SK-N-SH (cell line): ENCODE data around the gene CRYBG2. TPM values are rescaled to one million over a fixed set of nuclear protein-coding genes. Genes with fewer than 3 reads are reported as not detected.

Experiments used
- CTCF ChIA-PET: fragments of 300-600, 350-600 bp; formaldehyde crosslinking; extraction: SDS; loops from one replicate; lab custom pipeline; 2021; lab: Yijun Ruan, JAX
- POLR2A ChIA-PET: fragments of 350-600 bp; sonication (Branson Sonifier 250); formaldehyde crosslinking; extraction: SDS; loops from one replicate; lab custom pipeline; 2020; ENCODE audit warnings: antibody characterized with exemption, inconsistent platforms; lab: Yijun Ruan, JAX
- DNase-seq: peaks from one replicate; pipeline ENCODE4 v3.0.0; 2012
- H2AFZ ChIP-seq: fragments of 200-600 bp; sonication (generic); 2 replicates; pipeline ENCODE4 v1.8.1; 2016; ENCODE audit warnings: antibody characterized with exemption, mild to moderate bottlenecking, low read depth
- H3F3A ChIP-seq: fragments of 200-600 bp; sonication (generic); replicated peaks from 2 replicates; pipeline ENCODE3; 2016; ENCODE audit warnings: antibody characterized with exemption, mild to moderate bottlenecking; ENCODE audit not compliant: insufficient read depth
- H3K27ac ChIP-seq, 2 experiments: fragments of 200-500 bp in 1 of 2; fragments of 200-600 bp in 1 of 2; sonication (Bioruptor generic) in 1 of 2; sonication (generic), shearing (Covaris generic) in 1 of 2; 2 replicates each; pipeline versions ENCODE4 v1.5.1 to v1.6.1; 2014 to 2016; ENCODE audit warnings: low read depth in 2 of 2, inconsistent platforms in 1 of 2, low read length in 1 of 2, mild to moderate bottlenecking in 1 of 2, mixed read lengths in 1 of 2
- H3K27me3 ChIP-seq: fragments of 200-600 bp; sonication (generic), shearing (Covaris generic); 2 replicates; pipeline ENCODE4 v1.6.1; 2016; ENCODE audit warnings: mixed run types; ENCODE audit not compliant: insufficient read depth
- H3K36me3 ChIP-seq, 2 experiments: fragments of 200-500 bp in 1 of 2; fragments of 200-600 bp in 1 of 2; sonication (Bioruptor generic) in 1 of 2; sonication (generic) in 1 of 2; replicated peaks in 1 of 2; 2 replicates each; pipeline versions ENCODE3 to v1.5.1; 2014 to 2016; ENCODE audit warnings: low read length in 1 of 2, mild to moderate bottlenecking in 1 of 2; ENCODE audit not compliant: insufficient read depth in 2 of 2, control insufficient read depth in 1 of 2
- H3K4me1 ChIP-seq, 2 experiments: fragments of 200-500 bp in 1 of 2; fragments of 200-600 bp in 1 of 2; sonication (Bioruptor generic) in 1 of 2; sonication (generic), shearing (Covaris generic) in 1 of 2; 2 replicates each; pipeline versions ENCODE4 v1.5.1 to v1.6.1; 2014 to 2016; ENCODE audit warnings: low read depth in 1 of 2, low read length in 1 of 2, mixed run types in 1 of 2; ENCODE audit not compliant: insufficient read depth in 2 of 2, control insufficient read depth in 1 of 2
- H3K4me2 ChIP-seq: fragments of 200-600 bp; sonication (generic), shearing (Covaris generic); 2 replicates; pipeline ENCODE4 v1.6.1; 2017; ENCODE audit warnings: mixed run types
- H3K4me3 ChIP-seq, 2 experiments: fragments of 200-500 bp in 1 of 2; fragments of 200-600 bp in 1 of 2; sonication (Bioruptor generic) in 1 of 2; sonication (generic), shearing (Covaris generic) in 1 of 2; 2 replicates each; pipeline versions ENCODE4 v1.5.1 to v1.8.1; 2014 to 2016; ENCODE audit warnings: low read depth in 2 of 2, inconsistent platforms in 1 of 2, low read length in 1 of 2, mild to moderate bottlenecking in 1 of 2, mixed read lengths in 1 of 2, moderate library complexity in 1 of 2
- H3K79me2 ChIP-seq: fragments of 200-600 bp; sonication (generic); 2 replicates; pipeline ENCODE4 v1.8.1; 2017; ENCODE audit warnings: mild to moderate bottlenecking; ENCODE audit not compliant: insufficient read depth
- H3K9ac ChIP-seq: fragments of 200-600 bp; sonication (generic); 2 replicates; pipeline ENCODE4 v1.6.1; 2017; ENCODE audit warnings: mixed run types
- H3K9me2 ChIP-seq: fragments of 200-600 bp; sonication (generic); 2 replicates; pipeline ENCODE4 v1.6.1; 2017; ENCODE audit warnings: mixed run types
- H3K9me3 ChIP-seq: fragments of 200-600 bp; sonication (generic); 2 replicates; pipeline ENCODE4 v1.6.1; 2017; ENCODE audit warnings: mixed run types, mild to moderate bottlenecking, moderate library complexity
- H4K20me1 ChIP-seq: fragments of 200-600 bp; sonication (generic); 2 replicates; pipeline ENCODE4 v1.6.1; 2017; ENCODE audit warnings: mild to moderate bottlenecking, mixed run types; ENCODE audit not compliant: insufficient read depth
- ELF1 ChIP-seq: IDR thresholded peaks from 2 replicates; pipeline ENCODE4 v1.4.0; 2012
- EP300 ChIP-seq, 2 experiments: IDR thresholded peaks; 2 replicates each; pipeline versions ENCODE4 v1.4.0 to v1.6.1; 2012; ENCODE audit warnings: borderline replicate concordance in 1 of 2, low read depth in 1 of 2, low read length in 1 of 2
- EZH2phosphoT487 ChIP-seq: fragments of 200-600 bp; sonication (generic); IDR thresholded peaks from 2 replicates; pipeline ENCODE4 v1.6.1; 2017; ENCODE audit warnings: low read depth, mixed run types, mild to moderate bottlenecking, antibody characterized with exemption, moderate library complexity, borderline replicate concordance
- FOSL2 ChIP-seq: IDR thresholded peaks from 2 replicates; pipeline ENCODE4 v1.4.0; 2012; ENCODE audit warnings: low read depth, mild to moderate bottlenecking, moderate library complexity, borderline replicate concordance
- FOXJ3 ChIP-seq: sonication (generic); formaldehyde crosslinking; IDR thresholded peaks from 2 replicates; pipeline ENCODE4 v1.5.1; 2020; ENCODE audit warnings: mild to moderate bottlenecking, missing genetic modification reagents
- FOXM1 ChIP-seq: IDR thresholded peaks from 2 replicates; pipeline ENCODE4 v1.4.0; 2012; ENCODE audit warnings: low read depth, mild to moderate bottlenecking
- MXI1 ChIP-seq: IDR thresholded peaks from 2 replicates; pipeline ENCODE4 v1.6.1; 2012; ENCODE audit warnings: mild to moderate bottlenecking, low read depth, low read length, improper control_type of control experiment
- NRF1 ChIP-seq: IDR thresholded peaks from 2 replicates; pipeline ENCODE4 v1.6.1; 2012; ENCODE audit warnings: low read depth, mild to moderate bottlenecking, low read length
- POLR2AphosphoS5 ChIP-seq: IDR thresholded peaks from 2 replicates; pipeline ENCODE4 v1.6.1; 2012; ENCODE audit warnings: low read depth, low read length
- RAD21 ChIP-seq: IDR thresholded peaks from 2 replicates; pipeline ENCODE4 v1.6.1; 2012; ENCODE audit warnings: mild to moderate bottlenecking, low read length
- RCOR1 ChIP-seq: fragments of 150-350 bp; IDR thresholded peaks from 2 replicates; pipeline ENCODE4 v1.6.1; 2017; ENCODE audit warnings: antibody characterized with exemption, low read length
- RFX5 ChIP-seq: IDR thresholded peaks from 2 replicates; pipeline ENCODE4 v1.6.1; 2012; ENCODE audit warnings: mild to moderate bottlenecking, improper control_type of control experiment, low read length
- SIN3A ChIP-seq: IDR thresholded peaks from 2 replicates; pipeline ENCODE4 v1.6.1; 2012; ENCODE audit warnings: low read depth, mild to moderate bottlenecking, low read length, moderate library complexity, borderline replicate concordance
- TCF12 ChIP-seq: IDR thresholded peaks from 2 replicates; pipeline ENCODE4 v1.4.0; 2012
- YY1 ChIP-seq: IDR thresholded peaks from 2 replicates; pipeline ENCODE4 v1.4.0; 2012; ENCODE audit warnings: low read depth, mild to moderate bottlenecking
- WGBS: methylation state at CpG from one replicate; pipeline ENCODE4 v1.1.6; 2017; ENCODE audit warnings: low lambda C conversion rate; 5-methylcytosine and 5-hydroxymethylcytosine counted together
- polyA plus RNA-seq, 3 experiments: library from polyadenylated mRNA; depleted of rRNA; stranded (reverse); fragments of >200 nt; gene quantifications; 2 replicates each; pipeline ENCODE4 v1.2.3, GENCODE V29; 2012
- TF ChIP-seq, protein P1 (sequence below): IDR thresholded peaks from 2 replicates; pipeline ENCODE4 v1.6.1; 2012; ENCODE audit warnings: mild to moderate bottlenecking, low read depth, low read length, moderate library complexity
- TF ChIP-seq, protein P2 (sequence below): IDR thresholded peaks from 2 replicates; pipeline ENCODE4 v1.4.0; 2012; ENCODE audit warnings: low read depth
- TF ChIP-seq, protein P3 (sequence below): fragments of 150-350 bp; IDR thresholded peaks from 2 replicates; pipeline ENCODE4 v1.6.1; 2017; ENCODE audit warnings: antibody characterized with exemption, low read length, low read depth, borderline replicate concordance
- TF ChIP-seq, protein P4 (sequence below): IDR thresholded peaks from 2 replicates; pipeline ENCODE4 v1.4.0; 2012; ENCODE audit warnings: low read depth, borderline replicate concordance

Gene CRYBG2
- polyA plus RNA-seq, 1 of the 3 experiments (the other 2 are of a cell fraction) = 0.08 TPM

DNA sequence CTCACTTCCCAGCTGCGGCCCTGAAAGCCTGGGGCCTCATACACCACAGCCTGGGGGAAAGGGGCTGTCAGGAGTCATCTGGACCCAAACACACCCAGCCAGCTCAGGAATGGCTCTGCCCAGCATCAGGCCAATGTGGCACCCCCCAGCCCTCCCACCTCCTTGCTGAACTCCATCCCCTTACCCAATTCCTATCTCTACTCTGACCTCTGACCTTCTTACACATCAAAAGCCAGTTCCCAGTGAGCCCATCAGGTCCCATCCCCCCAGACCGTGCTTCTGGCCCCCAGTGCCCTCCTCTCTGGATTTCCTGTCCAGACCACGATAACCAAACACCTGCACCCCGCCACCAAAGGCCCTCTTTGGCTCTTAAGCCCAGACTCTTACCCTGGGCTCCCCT, 16.3 kb downstream of the CRYBG2 start:
- Histone ChIP-seq H3K27me3 (peaks cover 9% of the 10 kb centered on the region; the same call in 1 of the 2 replicates), H3K9ac (no peak overlapping the region), H3F3A (no peaks in the 10 kb centered on the region), H3K9me2 (no peaks in the 10 kb centered on the region), H2AFZ (no peak overlapping the region), H3K4me3 (no peak overlapping the region), H3K27ac (no peak overlapping the region), H3K9me3 (no peaks in the 10 kb centered on the region), H3K36me3 (no peaks in the 10 kb centered on the region), H3K4me1 (no peaks in the 10 kb centered on the region; a peak in 1 of 4 replicates), H3K79me2 (no peaks in the 10 kb centered on the region), H3K4me2 (no peak overlapping the region), H4K20me1 (no peaks in the 10 kb centered on the region)
- TF ChIP-seq RCOR1 (no peak), RFX5 (no peak), EP300 (IDR thresholded peaks at IDR 0.05; ENCODE audit: borderline replicate concordance in 1 of 2, low read depth in 1 of 2, low read length in 1 of 2) (no peak), MXI1 (no peak), NRF1 (no peak), EZH2phosphoT487 (no peak), FOSL2 (no peak), FOXM1 (no peak), RAD21 (no peak)
- TF ChIP-seq, protein P1, sequence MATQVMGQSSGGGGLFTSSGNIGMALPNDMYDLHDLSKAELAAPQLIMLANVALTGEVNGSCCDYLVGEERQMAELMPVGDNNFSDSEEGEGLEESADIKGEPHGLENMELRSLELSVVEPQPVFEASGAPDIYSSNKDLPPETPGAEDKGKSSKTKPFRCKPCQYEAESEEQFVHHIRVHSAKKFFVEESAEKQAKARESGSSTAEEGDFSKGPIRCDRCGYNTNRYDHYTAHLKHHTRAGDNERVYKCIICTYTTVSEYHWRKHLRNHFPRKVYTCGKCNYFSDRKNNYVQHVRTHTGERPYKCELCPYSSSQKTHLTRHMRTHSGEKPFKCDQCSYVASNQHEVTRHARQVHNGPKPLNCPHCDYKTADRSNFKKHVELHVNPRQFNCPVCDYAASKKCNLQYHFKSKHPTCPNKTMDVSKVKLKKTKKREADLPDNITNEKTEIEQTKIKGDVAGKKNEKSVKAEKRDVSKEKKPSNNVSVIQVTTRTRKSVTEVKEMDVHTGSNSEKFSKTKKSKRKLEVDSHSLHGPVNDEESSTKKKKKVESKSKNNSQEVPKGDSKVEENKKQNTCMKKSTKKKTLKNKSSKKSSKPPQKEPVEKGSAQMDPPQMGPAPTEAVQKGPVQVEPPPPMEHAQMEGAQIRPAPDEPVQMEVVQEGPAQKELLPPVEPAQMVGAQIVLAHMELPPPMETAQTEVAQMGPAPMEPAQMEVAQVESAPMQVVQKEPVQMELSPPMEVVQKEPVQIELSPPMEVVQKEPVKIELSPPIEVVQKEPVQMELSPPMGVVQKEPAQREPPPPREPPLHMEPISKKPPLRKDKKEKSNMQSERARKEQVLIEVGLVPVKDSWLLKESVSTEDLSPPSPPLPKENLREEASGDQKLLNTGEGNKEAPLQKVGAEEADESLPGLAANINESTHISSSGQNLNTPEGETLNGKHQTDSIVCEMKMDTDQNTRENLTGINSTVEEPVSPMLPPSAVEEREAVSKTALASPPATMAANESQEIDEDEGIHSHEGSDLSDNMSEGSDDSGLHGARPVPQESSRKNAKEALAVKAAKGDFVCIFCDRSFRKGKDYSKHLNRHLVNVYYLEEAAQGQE = no peak
- TF ChIP-seq, protein P2, sequence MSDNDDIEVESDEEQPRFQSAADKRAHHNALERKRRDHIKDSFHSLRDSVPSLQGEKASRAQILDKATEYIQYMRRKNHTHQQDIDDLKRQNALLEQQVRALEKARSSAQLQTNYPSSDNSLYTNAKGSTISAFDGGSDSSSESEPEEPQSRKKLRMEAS = no peak
- CTCF ChIA-PET = interaction anchor here (0.6 to 2.3 kb wide), 4 partner anchors 21 to 135 kb away, joined by 3 to 6 read pairs (median 6); no protein-coding TSS in a partner anchor
- no peak for DNase-seq
- POLR2A ChIA-PET = no interaction called here
- WGBS = 80% methylated on average over 3 of the region's 4 CpGs

DNA sequence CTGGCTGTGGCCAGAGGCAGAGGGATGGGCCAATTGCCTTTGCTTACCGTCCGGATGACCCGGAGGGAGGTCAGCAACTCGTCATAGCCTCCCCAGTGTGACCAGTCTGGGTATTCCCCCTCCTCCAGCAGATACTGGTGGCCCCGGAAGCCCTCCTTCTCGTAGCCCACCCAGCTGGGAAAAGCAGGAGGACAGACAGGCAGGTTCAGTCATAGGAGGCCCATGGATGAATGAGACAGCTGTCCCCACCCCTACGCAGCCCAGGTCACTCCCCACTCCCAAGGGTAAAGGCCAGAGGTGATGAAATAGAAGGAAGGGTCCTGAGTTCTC, 16.8 kb downstream of the CRYBG2 start:
- Histone ChIP-seq H2AFZ (no peak overlapping the region), H3K4me2 (no peak overlapping the region), H3F3A (no peaks in the 10 kb centered on the region), H3K9me2 (no peaks in the 10 kb centered on the region), H3K9me3 (no peaks in the 10 kb centered on the region), H4K20me1 (no peaks in the 10 kb centered on the region), H3K79me2 (no peaks in the 10 kb centered on the region), H3K4me3 (no peak overlapping the region), H3K27me3 (0 out of 2 replicates have a peak, but pooled peaks cover 5% of the 10 kb centered on the region), H3K36me3 (no peaks in the 10 kb centered on the region), H3K9ac (no peak overlapping the region), H3K4me1 (no peaks in the 10 kb centered on the region; a peak in 1 of 4 replicates), H3K27ac (no peak overlapping the region)
- DNase-seq = no peak
- 90% methylated on average over 2 of the region's 7 CpGs for WGBS
- ChIA-PET CTCF (interaction anchor here (0.6 to 2.3 kb wide), 3 partner anchors 22 to 135 kb away, joined by 3 to 6 read pairs (median 5); no protein-coding TSS in a partner anchor), POLR2A (no interaction called here)
- no peak for TF ChIP-seq ELF1
- no peak for TF ChIP-seq EP300 (IDR thresholded peaks at IDR 0.05; ENCODE audit: borderline replicate concordance in 1 of 2, low read depth in 1 of 2, low read length in 1 of 2)
- no peak for TF ChIP-seq YY1
- TF ChIP-seq RFX5 = no peak
- TF ChIP-seq FOXM1 = no peak
- TF ChIP-seq SIN3A = no peak
- TF ChIP-seq, protein P1 = no peak
- no peak for TF ChIP-seq FOXJ3
- no peak for TF ChIP-seq MXI1
- TF ChIP-seq POLR2AphosphoS5 = no peak
- TF ChIP-seq, protein P3, sequence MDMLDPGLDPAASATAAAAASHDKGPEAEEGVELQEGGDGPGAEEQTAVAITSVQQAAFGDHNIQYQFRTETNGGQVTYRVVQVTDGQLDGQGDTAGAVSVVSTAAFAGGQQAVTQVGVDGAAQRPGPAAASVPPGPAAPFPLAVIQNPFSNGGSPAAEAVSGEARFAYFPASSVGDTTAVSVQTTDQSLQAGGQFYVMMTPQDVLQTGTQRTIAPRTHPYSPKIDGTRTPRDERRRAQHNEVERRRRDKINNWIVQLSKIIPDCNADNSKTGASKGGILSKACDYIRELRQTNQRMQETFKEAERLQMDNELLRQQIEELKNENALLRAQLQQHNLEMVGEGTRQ = no peak
- no peak for TF ChIP-seq TCF12
- TF ChIP-seq, protein P4, sequence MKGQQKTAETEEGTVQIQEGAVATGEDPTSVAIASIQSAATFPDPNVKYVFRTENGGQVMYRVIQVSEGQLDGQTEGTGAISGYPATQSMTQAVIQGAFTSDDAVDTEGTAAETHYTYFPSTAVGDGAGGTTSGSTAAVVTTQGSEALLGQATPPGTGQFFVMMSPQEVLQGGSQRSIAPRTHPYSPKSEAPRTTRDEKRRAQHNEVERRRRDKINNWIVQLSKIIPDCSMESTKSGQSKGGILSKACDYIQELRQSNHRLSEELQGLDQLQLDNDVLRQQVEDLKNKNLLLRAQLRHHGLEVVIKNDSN = no peak
